KG1 (cell line): ENCODE data around the gene PCID2.

Experiments
- DNase-seq: peaks from one replicate; lab custom pipeline; 2025; lab: John Stamatoyannopoulos, UW

The PCID2 gene

DNA sequence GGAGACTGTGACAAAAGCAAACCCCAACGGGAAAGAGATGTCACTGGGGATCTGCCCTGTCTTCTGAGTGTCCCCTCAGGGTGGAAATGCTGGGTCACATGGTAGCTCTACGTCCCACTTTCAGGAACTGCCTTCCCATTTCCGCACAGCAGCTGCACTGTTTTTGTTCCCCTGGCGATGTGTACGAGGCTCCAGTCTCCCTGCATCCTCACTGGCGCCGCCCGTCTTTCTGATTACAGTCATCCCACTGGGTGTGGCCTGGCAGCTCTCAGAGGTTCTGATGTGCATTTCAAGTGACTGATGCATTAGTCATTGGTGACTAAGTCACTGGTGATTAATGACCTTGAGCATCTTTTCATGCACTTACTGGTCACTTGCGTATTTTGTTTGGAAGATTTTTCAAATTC is 21.2 kb downstream of the PCID2 start:
- no peak for DNase-seq

GRCh38 chr13:113186061-113186900 is 22.2 kb downstream of the PCID2 start:
- DNase-seq: no peak

GRCh38 chr13:113184568-113185440 is 23.7 kb downstream of the PCID2 start:
- DNase-seq: no peak

GRCh38 chr13:113183450-113184129 is 24.9 kb downstream of the PCID2 start:
- no peak for DNase-seq

DNA sequence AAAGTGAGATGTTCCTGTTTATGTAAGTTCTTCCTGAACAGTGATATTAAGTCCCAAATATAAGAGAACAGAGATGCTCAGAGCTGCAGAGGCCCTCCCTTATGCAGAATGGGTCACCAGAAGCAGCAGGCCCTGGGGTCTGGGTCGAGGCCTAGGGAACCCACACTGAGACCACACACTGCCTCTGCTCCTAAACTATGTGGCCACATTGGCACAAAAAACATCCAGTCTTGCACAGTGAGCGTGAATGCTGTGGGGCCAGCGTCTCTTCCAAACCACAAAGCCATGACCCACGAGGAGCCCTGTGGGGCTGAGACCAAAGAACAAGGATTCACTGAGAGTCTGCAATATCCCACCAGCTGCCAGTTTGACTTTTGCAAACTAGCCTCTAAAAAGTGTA is 26.4 kb downstream of the PCID2 start:
- no peak for DNase-seq

DNA sequence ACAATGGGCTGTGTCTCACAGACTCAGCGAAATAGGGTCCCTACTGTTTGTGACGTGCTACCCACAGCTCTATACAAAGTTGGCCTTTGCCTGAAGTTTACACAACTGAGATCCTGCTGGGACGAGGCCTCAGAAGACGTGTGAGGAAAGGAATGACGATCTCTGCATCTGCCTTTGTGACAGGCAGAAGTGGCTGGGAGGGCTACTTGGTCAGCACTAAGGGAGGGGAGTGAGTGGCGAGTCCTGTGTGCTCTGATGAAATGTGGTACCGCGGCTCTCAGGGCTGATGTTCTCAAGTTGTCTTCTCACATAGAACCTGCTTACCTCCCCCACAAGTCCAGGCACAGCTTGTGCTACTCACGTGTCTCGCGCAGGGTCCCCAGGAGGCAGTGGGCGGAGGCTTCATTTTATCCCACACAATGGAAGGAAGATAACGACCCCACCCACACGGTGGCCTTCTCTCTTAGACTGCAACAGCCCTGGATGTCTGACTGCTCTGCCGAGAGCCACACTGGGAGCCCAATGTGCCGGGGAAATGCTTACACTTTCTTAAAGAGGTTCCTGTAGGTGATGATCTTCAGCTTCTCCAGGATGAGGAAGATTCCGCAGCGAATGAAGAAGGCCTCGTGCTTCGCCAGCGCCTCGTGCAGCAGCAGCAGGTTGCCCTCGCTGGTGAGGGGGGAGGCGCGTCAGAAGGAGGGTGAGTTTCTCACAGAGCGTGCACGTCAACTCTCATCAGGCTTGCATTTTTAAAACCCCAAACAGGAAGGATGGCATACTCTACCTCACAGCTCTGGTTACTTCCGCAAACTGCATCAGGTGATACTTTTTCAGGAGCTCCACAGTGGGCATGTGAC is 28.9 kb downstream of the PCID2 start:
- DNase-seq: no peak

DNA sequence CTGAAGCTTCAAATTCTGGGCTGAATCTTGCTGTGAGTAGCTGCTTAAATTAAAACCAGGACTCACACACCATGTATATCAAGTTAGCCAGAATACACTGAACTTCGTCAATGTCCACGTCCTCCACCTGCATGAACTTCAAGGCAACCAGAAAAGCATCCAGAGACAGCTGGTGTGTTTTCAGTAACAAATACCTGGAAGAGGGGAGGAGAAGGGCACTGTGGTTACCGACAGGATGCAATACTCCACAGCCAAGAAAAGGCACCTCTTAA is 29.6 kb downstream of the PCID2 start:
- DNase-seq: no peak

GRCh38 chr13:113178070-113178895 is 30.2 kb downstream of the PCID2 start:
- no peak for DNase-seq

- no peak for DNase-seq
Observed at GRCh38 chr13:113176822-113177221, 31.6 kb downstream of the PCID2 start.

DNA sequence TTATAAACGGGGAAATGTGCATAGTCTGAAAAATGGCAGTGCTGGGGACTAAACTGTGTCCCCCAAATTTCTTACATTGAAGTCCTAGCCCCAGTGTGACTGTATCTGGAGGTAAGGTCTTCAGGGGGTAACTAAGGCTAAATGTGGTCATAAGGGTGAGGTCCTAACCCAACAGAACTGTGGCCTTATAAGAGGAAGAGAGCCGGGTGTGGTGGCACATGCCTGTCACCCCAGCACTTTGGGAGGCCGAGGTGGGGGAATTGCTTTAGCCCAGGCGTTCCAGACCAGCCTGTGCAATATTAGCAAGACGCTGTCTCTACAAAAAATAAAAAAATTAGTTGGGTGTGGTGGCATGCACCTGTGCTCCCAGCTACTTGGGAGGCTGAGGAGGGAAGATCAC is 32.2 kb downstream of the PCID2 start:
- DNase-seq: no peak

DNA sequence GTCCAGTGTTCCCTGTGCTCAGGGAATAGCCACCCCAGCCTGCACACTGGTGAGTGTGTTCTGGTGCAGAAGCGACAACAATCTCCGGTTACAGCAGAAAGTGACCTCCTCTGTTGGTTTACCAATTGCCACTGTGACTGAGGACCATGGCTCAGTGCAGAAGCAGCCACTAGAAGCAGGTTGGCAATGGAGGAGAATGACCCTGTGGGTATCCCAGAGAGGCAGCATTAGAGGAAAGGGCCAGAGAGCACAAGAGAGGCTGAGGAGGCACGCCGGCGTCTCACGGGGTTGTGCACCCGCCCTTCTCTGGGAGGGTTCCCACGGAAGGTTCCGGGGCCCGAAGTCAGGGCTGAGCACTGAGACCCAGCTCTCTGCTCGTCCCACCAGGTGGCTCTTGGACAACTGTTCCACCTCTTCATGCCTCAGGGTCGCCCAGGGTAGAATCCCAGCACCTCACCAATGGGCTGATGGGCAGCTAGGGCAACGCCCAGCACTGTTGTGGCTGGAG is 36.0 kb downstream of the PCID2 start:
- DNase-seq: no peak

GRCh38 chr13:113171250-113172125 is 37.0 kb downstream of the PCID2 start:
- no peak for DNase-seq

DNA sequence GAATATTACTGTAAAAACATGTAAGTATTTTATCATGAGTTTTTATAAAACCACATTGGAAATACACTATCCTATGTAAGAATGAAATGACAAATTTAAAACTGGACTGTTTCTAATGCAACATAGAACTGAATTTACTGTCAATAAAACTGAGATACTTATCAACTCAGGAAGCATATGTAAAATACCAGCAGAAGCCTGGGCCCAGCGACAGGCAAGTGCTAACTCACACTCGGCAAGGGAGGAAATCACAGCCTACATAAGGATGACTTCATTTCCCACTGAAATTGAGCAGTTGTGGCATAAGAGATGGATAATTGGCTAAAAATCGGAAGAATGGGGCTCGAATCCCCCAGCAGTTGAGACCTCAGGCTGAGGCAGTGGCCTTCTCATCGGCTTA is 38.0 kb downstream of the PCID2 start:
- DNase-seq: no peak

GRCh38 chr13:113169277-113170272 is 38.9 kb downstream of the PCID2 start:
- no peak for DNase-seq

GRCh38 chr13:113168211-113168610 is 40.3 kb downstream of the PCID2 start:
- no peak for DNase-seq

- DNase-seq: no peak
Observed at GRCh38 chr13:113167575-113167974, 40.9 kb downstream of the PCID2 start.

DNA sequence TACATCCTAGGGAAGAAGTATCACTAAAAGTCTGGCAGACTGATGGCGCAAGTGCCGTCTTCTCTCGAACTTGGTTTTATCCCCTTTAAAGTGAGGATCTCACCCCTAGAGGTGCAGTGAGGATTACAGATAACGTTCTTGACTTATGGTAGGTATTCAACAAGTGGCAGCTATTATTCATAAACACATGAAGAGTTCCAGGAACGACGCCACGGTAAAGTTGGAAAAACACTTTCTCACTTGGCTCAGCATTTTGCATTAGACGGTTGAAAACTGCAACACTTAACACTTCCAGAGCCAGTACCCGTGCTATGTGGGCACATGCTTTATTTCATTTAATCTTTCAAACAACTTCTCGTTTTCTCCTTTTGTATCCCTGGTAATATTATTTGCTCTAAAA is 41.3 kb downstream of the PCID2 start:
- no peak for DNase-seq

DNA sequence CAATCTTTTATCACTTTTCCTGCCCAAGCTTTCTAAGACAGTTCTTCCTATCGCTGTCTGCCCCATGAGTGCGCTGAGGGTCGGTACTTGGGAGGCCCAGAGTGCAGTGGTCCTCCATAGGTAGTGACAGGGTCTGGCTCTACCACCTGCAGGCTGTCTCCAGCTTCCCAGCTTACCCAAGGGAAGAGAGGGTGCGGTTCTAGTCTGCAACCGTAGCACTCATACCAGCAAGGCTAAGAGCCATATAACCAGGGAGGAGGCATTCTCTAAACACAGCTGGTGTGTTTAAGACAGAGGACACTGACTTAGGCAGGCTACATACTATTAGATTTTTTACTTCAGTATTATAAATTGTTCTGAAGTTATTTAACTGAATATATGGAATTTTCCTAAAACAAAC is 41.8 kb downstream of the PCID2 start:
- DNase-seq: no peak

GRCh38 chr13:113166266-113166665 is 42.2 kb downstream of the PCID2 start:
- no peak for DNase-seq
